Panc1 (cell line): ENCODE results near the gene NTM. TPM values are rescaled to one million over a fixed set of nuclear protein-coding genes. Genes with fewer than 3 reads are reported as not detected.

Experiments
- ATAC-seq: fragments of 200-7000 bp; cut with Tn5 transposase; 2 replicates; pipeline ENCODE4 v1.9.1; 2020; ENCODE audit warnings: mild to moderate bottlenecking, moderate library complexity
- BruUV-seq: library from RNA; stranded (reverse); fragments of 400-500 nt; replicated peaks from 2 replicates; lab custom pipeline; 2021; lab: Mats Ljungman, UMichigan
- CTCF ChIA-PET: fragments of 300-600 bp; sonication (Branson Sonifier 250); formaldehyde crosslinking; loops from one replicate; lab custom pipeline; 2022; ENCODE audit warnings: antibody characterized with exemption; lab: Charles Lee
- POLR2A ChIA-PET: fragments of 300-600 bp; sonication (Branson Sonifier 250); formaldehyde crosslinking; loops from one replicate; lab custom pipeline; 2022; ENCODE audit warnings: antibody characterized with exemption; lab: Charles Lee
- DNase-seq: peaks from one replicate; pipeline ENCODE4 v3.0.0-alpha.2; 2010; ENCODE audit warnings: low read depth, low spot score
- H3K27ac ChIP-seq: 2 replicates; pipeline ENCODE4 v1.5.1; 2011; ENCODE audit warnings: mild to moderate bottlenecking, low read length, inconsistent platforms
- H3K27me3 ChIP-seq: fragments of 200-500 bp; sonication (Bioruptor generic); 2 replicates; pipeline ENCODE4 v1.6.0; 2014; ENCODE audit warnings: low read length, inconsistent platforms; ENCODE audit not compliant: control insufficient read depth, insufficient read depth
- H3K36me3 ChIP-seq: fragments of 200-500 bp; sonication (Bioruptor generic); 2 replicates; pipeline ENCODE4 v1.5.1; 2014; ENCODE audit warnings: inconsistent platforms, mild to moderate bottlenecking, low read length, moderate library complexity; ENCODE audit not compliant: control insufficient read depth, insufficient read depth
- H3K4me1 ChIP-seq: 2 replicates; pipeline ENCODE4 v1.5.1; 2011; ENCODE audit warnings: inconsistent platforms, mild to moderate bottlenecking, low read length, moderate library complexity; ENCODE audit not compliant: control insufficient read depth, insufficient read depth
- H3K4me3 ChIP-seq, 2 experiments: 2 replicates each; pipeline ENCODE4 v1.5.1; 2011 to 2012; ENCODE audit warnings: low read depth in 2 of 2, low read length in 2 of 2, mild to moderate bottlenecking in 2 of 2, inconsistent platforms in 1 of 2, moderate library complexity in 1 of 2
- H3K9me3 ChIP-seq: fragments of 200-500 bp; sonication (Bioruptor generic); 2 replicates; pipeline ENCODE4 v1.5.1; 2014; ENCODE audit warnings: low read depth, mild to moderate bottlenecking, inconsistent platforms, low read length, moderate library complexity; ENCODE audit not compliant: control insufficient read depth, insufficient read depth
- POLR2AphosphoS5 ChIP-seq: IDR thresholded peaks from 2 replicates; pipeline ENCODE4 v1.6.1; 2012; ENCODE audit warnings: mild to moderate bottlenecking, low read depth, low read length, moderate library complexity
- REST ChIP-seq, 2 experiments: IDR thresholded peaks; 2 replicates each; pipeline ENCODE4 v1.6.1; 2011 to 2012; ENCODE audit warnings: low read depth in 2 of 2, control low read depth in 1 of 2, low read length in 1 of 2, mild to moderate bottlenecking in 1 of 2, moderate library complexity in 1 of 2; ENCODE audit not compliant: insufficient read depth in 1 of 2
- SIN3A ChIP-seq: IDR thresholded peaks from 2 replicates; pipeline ENCODE4 v1.6.1; 2012; ENCODE audit warnings: low read depth, mild to moderate bottlenecking, low read length, moderate library complexity, borderline replicate concordance; ENCODE audit not compliant: insufficient read depth
- TCF7L2 ChIP-seq: IDR thresholded peaks from 2 replicates; pipeline ENCODE4 v1.6.1; 2011; ENCODE audit warnings: mild to moderate bottlenecking, low read depth, low read length, inconsistent platforms
- in situ Hi-C: cut with HindIII; loops from 2 replicates; pipeline ENCODE4 v1.10.0; 2016; ENCODE audit warnings: low sequenced_read_pairs, low pct_unique_long_range_greater_than_20kb
- intact Hi-C: fragments of 100-400 bp; cut with micrococcal nuclease; formaldehyde crosslinking; loops from one replicate; pipeline ENCODE4 v1.10.0; 2022; ENCODE audit not compliant: unreplicated experiment
- total RNA-seq: library from RNA; stranded (reverse); gene quantifications from one replicate; pipeline ENCODE4 v1.2.1, GENCODE V29; 2021; ENCODE audit not compliant: unreplicated experiment
- TF ChIP-seq, protein P1 (sequence below): fragments of 450-650 bp; IDR thresholded peaks from 2 replicates; pipeline ENCODE4 v1.5.1; 2017; ENCODE audit warnings: mild to moderate bottlenecking

NTM gene
- total RNA-seq, 1 experiment from 2014 or later: 0.10 TPM

DNA sequence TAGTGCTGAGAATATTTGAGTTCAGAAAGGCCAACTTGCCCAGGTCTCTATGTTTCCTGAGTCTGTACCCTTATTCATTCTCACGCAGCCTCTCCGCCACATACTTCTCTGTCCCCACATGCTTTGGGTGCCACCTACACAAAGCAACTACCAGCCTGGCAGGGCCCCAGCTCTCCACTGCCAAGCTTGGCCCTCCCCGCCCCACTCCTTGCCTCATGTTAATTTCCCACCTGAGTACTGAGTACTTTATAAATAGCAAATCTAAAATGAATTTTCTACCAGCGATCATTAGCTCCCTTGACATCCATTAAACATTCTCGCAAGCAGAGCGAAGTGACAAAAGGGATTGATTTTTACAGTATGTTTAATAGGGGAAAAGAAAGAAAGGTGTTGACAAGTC lies 20.8 kb downstream of the NTM start:
- H3K36me3 ChIP-seq: no peaks in the 10 kb centered on the region
- intact Hi-C loops: no loop called here
- TF ChIP-seq, protein P1, sequence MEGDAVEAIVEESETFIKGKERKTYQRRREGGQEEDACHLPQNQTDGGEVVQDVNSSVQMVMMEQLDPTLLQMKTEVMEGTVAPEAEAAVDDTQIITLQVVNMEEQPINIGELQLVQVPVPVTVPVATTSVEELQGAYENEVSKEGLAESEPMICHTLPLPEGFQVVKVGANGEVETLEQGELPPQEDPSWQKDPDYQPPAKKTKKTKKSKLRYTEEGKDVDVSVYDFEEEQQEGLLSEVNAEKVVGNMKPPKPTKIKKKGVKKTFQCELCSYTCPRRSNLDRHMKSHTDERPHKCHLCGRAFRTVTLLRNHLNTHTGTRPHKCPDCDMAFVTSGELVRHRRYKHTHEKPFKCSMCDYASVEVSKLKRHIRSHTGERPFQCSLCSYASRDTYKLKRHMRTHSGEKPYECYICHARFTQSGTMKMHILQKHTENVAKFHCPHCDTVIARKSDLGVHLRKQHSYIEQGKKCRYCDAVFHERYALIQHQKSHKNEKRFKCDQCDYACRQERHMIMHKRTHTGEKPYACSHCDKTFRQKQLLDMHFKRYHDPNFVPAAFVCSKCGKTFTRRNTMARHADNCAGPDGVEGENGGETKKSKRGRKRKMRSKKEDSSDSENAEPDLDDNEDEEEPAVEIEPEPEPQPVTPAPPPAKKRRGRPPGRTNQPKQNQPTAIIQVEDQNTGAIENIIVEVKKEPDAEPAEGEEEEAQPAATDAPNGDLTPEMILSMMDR: no peak
- TF ChIP-seq REST (IDR thresholded peaks at IDR 0.05; ENCODE audit: insufficient read depth in 1 of 2, low read depth in 2 of 2, low read length in 1 of 2) (no peak), POLR2AphosphoS5 (no peak), SIN3A (no peak), TCF7L2 (no peak)
- DNase-seq (no peak), ATAC-seq (no peak)
- in situ Hi-C loops: no loop called here
- no peak overlapping the region for H3K27ac ChIP-seq
- no peak overlapping the region for H3K4me3 ChIP-seq
- H3K4me1 ChIP-seq: no peaks in the 10 kb centered on the region
- 0 out of 2 replicates have a peak, but pooled peaks cover 2% of the 10 kb centered on the region for H3K27me3 ChIP-seq
- ChIA-PET POLR2A (no interaction called here), CTCF (no interaction called here)
- H3K9me3 ChIP-seq: no peaks in the 10 kb centered on the region
- BruUV-seq: no TSS peak

GRCh38 chr11:131392528-131393255 lies 22.3 kb downstream of the NTM start:
- Histone ChIP-seq H3K4me3 (no peak overlapping the region), H3K4me1 (no peaks in the 10 kb centered on the region), H3K27me3 (0 out of 2 replicates have a peak, but pooled peaks cover 2% of the 10 kb centered on the region), H3K27ac (no peak overlapping the region), H3K9me3 (no peaks in the 10 kb centered on the region), H3K36me3 (no peaks in the 10 kb centered on the region)
- intact Hi-C loops: no loop called here
- no TSS peak for BruUV-seq
- DNase-seq (no peak), ATAC-seq (peak; percentile 30; the same call in 1 of the 2 replicates)
- TF ChIP-seq SIN3A (no peak), TCF7L2 (no peak), POLR2AphosphoS5 (no peak), REST (IDR thresholded peaks at IDR 0.05; ENCODE audit: insufficient read depth in 1 of 2, low read depth in 2 of 2, low read length in 1 of 2) (no peak)
- TF ChIP-seq, protein P1: no peak
- ChIA-PET CTCF (no interaction called here), POLR2A (no interaction called here)
- in situ Hi-C loops: no loop called here
